ENCODE measurements around the gene CBS.
"Not testable (repeated sequence)": the region's sequence is repeated elsewhere in the genome, so short reads cannot be mapped to it uniquely, and the experiment has no call there.

CBS gene

DNA sequence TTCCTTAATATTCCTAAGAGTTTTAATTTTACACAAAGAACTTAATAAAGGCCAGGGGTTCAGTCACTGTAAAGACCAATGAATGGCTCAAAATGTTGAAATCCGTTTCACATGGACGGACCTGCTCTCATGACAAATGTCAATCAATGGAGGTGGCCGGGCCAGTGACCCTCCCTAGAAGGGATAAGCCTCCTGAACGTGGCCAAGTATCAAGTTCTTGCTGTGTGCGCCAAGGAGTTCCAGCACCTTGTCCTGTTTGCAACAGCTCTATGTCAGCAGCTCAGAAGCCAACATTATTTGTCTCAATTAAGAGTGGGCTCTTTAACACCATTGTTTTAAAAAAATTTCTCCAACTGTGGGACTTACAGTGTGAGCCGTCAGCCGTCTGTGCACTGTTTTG lies 25.4 kb upstream of the CBS start:
- H3K27ac ChIP-seq (ENCODE audit: low read depth, low read length); H3K4me1 ChIP-seq (ENCODE audit: control insufficient read depth in 1 of 2, insufficient read depth in 2 of 2, low read length in 2 of 2); H3K9ac ChIP-seq (ENCODE audit: low read depth in 1 of 2, low read length in 2 of 2); H3K36me3 ChIP-seq (ENCODE audit: control insufficient read depth in 1 of 2, insufficient read depth in 2 of 2, low read length in 2 of 2); H3K9me3 ChIP-seq (ENCODE audit: control insufficient read depth in 1 of 2, low read length in 2 of 2); H3K27me3 ChIP-seq (ENCODE audit: control insufficient read depth in 1 of 2, insufficient read depth in 2 of 2, low read length in 2 of 2); H3K4me3 ChIP-seq (ENCODE audit: low read depth in 1 of 2, low read length in 2 of 2): not testable (repeated sequence)

DNA sequence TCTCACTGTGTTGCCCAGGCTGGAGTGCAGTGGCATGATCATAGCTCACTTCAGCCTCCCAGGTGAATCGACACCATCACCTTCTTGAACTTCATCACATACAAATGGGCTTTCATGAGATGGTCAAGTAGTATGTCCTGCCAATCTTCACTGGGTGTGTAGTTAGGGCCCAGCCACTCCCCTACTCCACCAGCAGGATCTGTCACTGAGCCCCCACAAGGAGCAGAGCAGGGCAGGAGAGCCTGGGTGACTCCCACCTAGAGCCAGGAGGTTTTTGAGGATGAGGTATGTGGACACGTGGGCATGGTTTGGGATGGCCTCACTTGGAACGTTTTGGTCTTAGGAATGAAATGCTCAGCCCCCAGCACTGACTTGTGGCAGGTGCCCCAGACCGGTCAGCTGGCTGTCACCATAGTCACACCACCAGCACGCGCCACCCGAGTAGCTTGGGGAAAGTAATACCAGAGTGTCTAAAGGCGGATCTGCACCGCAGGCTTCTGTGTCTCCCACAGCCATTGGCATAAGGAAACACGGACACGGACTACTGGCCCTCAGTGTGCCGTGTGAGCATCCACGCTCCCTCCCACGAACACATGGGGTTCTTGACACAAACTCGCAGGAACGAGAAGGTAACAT lies 16.5 kb upstream of the CBS start:
- H3K9me3 ChIP-seq (ENCODE audit: control insufficient read depth in 1 of 2, low read length in 2 of 2); H3K27me3 ChIP-seq (ENCODE audit: control insufficient read depth in 1 of 2, insufficient read depth in 2 of 2, low read length in 2 of 2); H3K36me3 ChIP-seq (ENCODE audit: control insufficient read depth in 1 of 2, insufficient read depth in 2 of 2, low read length in 2 of 2); H3K4me3 ChIP-seq (ENCODE audit: low read depth in 1 of 2, low read length in 2 of 2); H3K27ac ChIP-seq (ENCODE audit: low read depth, low read length); H3K4me1 ChIP-seq (ENCODE audit: control insufficient read depth in 1 of 2, insufficient read depth in 2 of 2, low read length in 2 of 2); H3K9ac ChIP-seq (ENCODE audit: low read depth in 1 of 2, low read length in 2 of 2): not testable (repeated sequence)

DNA sequence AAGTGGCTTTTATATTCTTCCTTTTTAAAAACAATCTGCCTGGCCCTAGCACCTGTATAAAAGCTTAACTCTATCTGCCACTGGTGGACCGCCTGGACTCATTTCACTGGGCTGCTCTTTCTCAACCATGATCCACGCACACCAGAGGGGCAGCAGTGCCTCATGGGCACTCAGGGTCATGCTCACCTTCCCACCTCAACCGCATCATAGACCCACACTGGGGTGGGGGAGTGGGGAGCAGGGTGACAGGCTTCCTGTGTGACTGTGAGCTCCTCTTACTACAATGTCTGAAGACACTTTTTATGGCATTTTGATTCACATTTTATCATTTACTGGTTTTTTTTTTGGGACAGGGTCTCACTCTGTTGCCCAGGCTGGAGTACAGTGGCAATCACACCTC lies 15.3 kb upstream of the CBS start:
- H3K36me3 ChIP-seq (ENCODE audit: control insufficient read depth in 1 of 2, insufficient read depth in 2 of 2, low read length in 2 of 2); H3K9me3 ChIP-seq (ENCODE audit: control insufficient read depth in 1 of 2, low read length in 2 of 2); H3K4me1 ChIP-seq (ENCODE audit: control insufficient read depth in 1 of 2, insufficient read depth in 2 of 2, low read length in 2 of 2); H3K9ac ChIP-seq (ENCODE audit: low read depth in 1 of 2, low read length in 2 of 2); H3K27me3 ChIP-seq (ENCODE audit: control insufficient read depth in 1 of 2, insufficient read depth in 2 of 2, low read length in 2 of 2); H3K27ac ChIP-seq (ENCODE audit: low read depth, low read length); H3K4me3 ChIP-seq (ENCODE audit: low read depth in 1 of 2, low read length in 2 of 2): not testable (repeated sequence)

DNA sequence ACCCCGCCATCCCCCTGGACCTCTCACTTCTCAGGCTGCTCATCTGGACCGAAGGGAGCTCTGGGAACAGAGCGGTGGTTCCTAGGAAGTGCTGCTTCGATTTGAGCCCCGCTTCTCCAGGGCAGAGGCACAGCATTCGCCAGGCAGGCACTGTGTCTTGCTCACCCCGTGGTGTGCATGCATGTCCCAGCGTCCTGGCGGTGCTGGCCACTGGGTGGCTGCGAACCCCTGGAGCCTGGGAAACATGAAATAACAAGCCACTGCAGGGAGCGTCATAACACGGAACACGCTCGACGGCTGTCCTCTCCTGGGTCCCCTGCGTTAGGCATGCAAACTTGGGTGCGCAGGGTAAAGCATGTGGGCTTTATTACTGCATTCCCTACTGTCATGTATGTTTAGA lies 13.8 kb upstream of the CBS start:
- not testable (repeated sequence) for H3K27ac ChIP-seq (ENCODE audit: low read depth, low read length); H3K9ac ChIP-seq (ENCODE audit: low read depth in 1 of 2, low read length in 2 of 2); H3K36me3 ChIP-seq (ENCODE audit: control insufficient read depth in 1 of 2, insufficient read depth in 2 of 2, low read length in 2 of 2); H3K4me3 ChIP-seq (ENCODE audit: low read depth in 1 of 2, low read length in 2 of 2); H3K9me3 ChIP-seq (ENCODE audit: control insufficient read depth in 1 of 2, low read length in 2 of 2); H3K4me1 ChIP-seq (ENCODE audit: control insufficient read depth in 1 of 2, insufficient read depth in 2 of 2, low read length in 2 of 2); H3K27me3 ChIP-seq (ENCODE audit: control insufficient read depth in 1 of 2, insufficient read depth in 2 of 2, low read length in 2 of 2)

DNA sequence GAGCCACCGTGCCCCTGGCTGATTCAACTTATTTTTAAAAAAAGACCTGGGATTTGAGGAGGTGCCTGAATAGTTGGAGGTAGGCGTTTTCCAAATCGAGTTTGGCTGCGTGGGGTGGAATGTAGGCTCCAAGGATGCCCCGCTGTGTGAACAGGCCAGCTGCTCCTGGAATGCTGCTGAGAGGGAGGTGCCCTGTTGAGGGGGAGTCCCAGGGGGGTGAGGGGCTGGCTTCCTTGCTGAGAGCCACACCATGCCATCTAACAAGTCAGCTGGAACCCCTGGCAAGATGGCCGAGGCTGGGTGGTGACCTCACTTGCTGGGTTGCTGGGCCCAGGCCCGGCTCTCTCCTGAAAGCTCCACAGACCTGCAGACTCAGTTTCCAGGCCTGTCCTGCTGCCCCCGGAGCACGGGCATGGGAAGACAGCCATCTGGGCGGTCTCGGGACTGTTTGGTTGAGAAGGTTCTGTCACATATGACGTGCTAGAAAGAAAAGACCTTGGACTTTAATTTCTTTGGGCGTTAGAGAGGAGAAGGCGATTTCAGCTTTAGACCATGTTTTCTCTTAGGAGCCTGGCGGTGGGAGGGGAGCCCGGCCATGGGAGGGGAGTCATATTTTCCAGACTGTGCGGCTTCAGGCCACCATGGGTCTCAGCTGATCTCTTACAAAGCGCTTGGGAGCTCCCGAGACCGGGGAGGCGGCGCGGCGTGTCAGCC lies 7.1 kb upstream of the CBS start:
- not testable (repeated sequence) for H3K4me1 ChIP-seq (ENCODE audit: control insufficient read depth in 1 of 2, insufficient read depth in 2 of 2, low read length in 2 of 2); H3K27me3 ChIP-seq (ENCODE audit: control insufficient read depth in 1 of 2, insufficient read depth in 2 of 2, low read length in 2 of 2); H3K27ac ChIP-seq (ENCODE audit: low read depth, low read length); H3K4me3 ChIP-seq (ENCODE audit: low read depth in 1 of 2, low read length in 2 of 2); H3K36me3 ChIP-seq (ENCODE audit: control insufficient read depth in 1 of 2, insufficient read depth in 2 of 2, low read length in 2 of 2); H3K9ac ChIP-seq (ENCODE audit: low read depth in 1 of 2, low read length in 2 of 2); H3K9me3 ChIP-seq (ENCODE audit: control insufficient read depth in 1 of 2, low read length in 2 of 2)

DNA sequence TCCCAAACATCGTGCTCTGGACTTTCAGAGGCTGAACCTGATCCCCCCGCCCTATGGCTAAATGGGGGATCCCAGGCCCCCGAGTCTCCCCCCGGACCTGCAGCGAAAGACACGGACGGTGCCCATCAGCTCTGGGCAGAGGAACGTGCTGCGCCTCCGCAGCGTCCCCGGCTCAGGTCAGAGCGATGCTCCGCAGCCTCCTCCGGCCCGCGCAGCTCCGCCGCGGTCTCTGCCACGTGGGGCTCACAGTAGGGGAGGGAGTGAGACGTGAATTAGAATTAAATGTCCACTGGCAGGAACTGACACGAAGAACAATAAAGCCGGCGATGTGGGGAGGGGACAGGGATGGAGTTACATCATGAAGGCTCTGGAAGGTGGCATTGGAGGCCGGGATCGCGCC lies 1.0 kb upstream of the CBS start:
- not testable (repeated sequence) for H3K36me3 ChIP-seq (ENCODE audit: control insufficient read depth in 1 of 2, insufficient read depth in 2 of 2, low read length in 2 of 2)

DNA sequence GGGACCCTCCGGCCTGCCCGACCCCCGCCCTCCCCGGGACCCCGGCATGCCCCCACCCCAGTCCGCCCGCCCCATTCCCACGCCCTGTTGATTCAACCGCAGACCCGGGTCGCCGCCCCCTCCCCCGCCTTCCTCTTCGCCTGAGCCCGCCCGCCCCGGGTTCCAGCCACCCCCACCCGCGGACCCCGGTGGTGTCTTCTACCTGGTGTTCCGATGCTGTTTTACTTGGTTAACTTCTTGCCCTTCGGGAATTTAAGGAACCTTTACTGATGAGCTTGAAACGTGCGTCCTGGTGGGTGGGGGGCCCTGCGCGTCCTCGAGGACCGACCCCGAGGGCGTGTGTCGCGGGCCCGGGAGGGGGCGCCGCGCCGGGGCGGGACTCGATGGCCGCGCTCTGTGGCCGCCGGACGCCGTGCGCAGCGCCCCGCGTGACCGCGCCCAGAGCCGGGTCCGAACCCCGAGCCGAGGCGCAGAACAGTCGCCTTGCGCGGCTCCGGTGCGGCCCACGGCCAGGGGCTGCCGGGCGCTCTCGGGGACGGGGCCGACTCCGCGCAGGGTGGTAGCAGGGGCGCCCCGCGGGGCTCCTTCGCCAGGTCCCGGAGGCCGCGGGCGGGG lies 495 bp upstream of the CBS start:
- not testable (repeated sequence) for H3K9ac ChIP-seq (ENCODE audit: low read depth in 1 of 2, low read length in 2 of 2); H3K36me3 ChIP-seq (ENCODE audit: control insufficient read depth in 1 of 2, insufficient read depth in 2 of 2, low read length in 2 of 2); H3K9me3 ChIP-seq (ENCODE audit: control insufficient read depth in 1 of 2, low read length in 2 of 2)

More for the DNA sequence above, 1.0 kb upstream of the CBS start:
- not testable (repeated sequence) for H3K4me3 ChIP-seq (ENCODE audit: low read depth in 1 of 2, low read length in 2 of 2); H3K27me3 ChIP-seq (ENCODE audit: control insufficient read depth in 1 of 2, insufficient read depth in 2 of 2, low read length in 2 of 2); H3K4me1 ChIP-seq (ENCODE audit: control insufficient read depth in 1 of 2, insufficient read depth in 2 of 2, low read length in 2 of 2); H3K27ac ChIP-seq (ENCODE audit: low read depth, low read length); H3K9ac ChIP-seq (ENCODE audit: low read depth in 1 of 2, low read length in 2 of 2); H3K9me3 ChIP-seq (ENCODE audit: control insufficient read depth in 1 of 2, low read length in 2 of 2)

DNA sequence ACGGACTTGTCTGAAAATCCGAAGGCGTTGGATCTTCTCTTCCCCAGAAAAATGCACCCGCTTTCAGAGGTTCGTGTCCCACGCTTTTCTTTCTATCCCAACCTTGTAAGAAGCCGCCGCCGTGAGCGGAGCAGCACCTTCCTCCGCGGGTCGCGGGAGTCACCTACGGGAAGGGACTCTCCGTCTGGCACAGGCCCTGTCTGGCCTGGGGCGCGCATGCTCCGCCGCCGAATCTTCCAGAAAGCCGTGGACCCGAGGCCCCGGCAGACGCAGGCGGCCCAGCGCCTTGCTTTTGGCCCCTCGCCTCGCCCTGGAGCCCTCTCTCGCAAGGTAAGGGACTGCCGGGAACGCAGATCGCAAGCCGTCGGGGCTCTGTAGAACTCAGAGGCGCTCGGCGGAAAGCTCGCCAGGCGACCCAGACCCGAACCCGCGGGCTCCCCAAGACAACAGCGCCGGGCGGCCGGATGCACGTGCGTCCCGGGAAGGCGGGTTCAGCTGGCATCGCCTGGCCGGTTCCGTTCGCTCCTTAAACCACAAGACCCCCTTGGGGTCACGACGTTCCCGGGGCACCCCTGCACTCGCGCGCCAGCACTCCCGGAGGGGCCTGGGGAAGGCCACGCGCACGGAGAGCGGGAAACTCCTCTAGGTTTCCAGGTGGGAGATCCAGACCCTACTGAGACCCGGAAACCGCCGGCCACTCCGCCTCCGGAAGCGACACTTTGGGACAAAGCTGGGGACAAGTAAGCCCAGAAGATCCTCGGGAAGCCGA lies 1.1 kb downstream of the CBS start:
- not testable (repeated sequence) for H3K9me3 ChIP-seq (ENCODE audit: control insufficient read depth in 1 of 2, low read length in 2 of 2); H3K4me3 ChIP-seq (ENCODE audit: low read depth in 1 of 2, low read length in 2 of 2); H3K27ac ChIP-seq (ENCODE audit: low read depth, low read length); H3K9ac ChIP-seq (ENCODE audit: low read depth in 1 of 2, low read length in 2 of 2); H3K4me1 ChIP-seq (ENCODE audit: control insufficient read depth in 1 of 2, insufficient read depth in 2 of 2, low read length in 2 of 2); H3K36me3 ChIP-seq (ENCODE audit: control insufficient read depth in 1 of 2, insufficient read depth in 2 of 2, low read length in 2 of 2); H3K27me3 ChIP-seq (ENCODE audit: control insufficient read depth in 1 of 2, insufficient read depth in 2 of 2, low read length in 2 of 2)

More for the DNA sequence above, 495 bp upstream of the CBS start:
- not testable (repeated sequence) for H3K4me3 ChIP-seq (ENCODE audit: low read depth in 1 of 2, low read length in 2 of 2); H3K27me3 ChIP-seq (ENCODE audit: control insufficient read depth in 1 of 2, insufficient read depth in 2 of 2, low read length in 2 of 2); H3K27ac ChIP-seq (ENCODE audit: low read depth, low read length); H3K4me1 ChIP-seq (ENCODE audit: control insufficient read depth in 1 of 2, insufficient read depth in 2 of 2, low read length in 2 of 2)

DNA sequence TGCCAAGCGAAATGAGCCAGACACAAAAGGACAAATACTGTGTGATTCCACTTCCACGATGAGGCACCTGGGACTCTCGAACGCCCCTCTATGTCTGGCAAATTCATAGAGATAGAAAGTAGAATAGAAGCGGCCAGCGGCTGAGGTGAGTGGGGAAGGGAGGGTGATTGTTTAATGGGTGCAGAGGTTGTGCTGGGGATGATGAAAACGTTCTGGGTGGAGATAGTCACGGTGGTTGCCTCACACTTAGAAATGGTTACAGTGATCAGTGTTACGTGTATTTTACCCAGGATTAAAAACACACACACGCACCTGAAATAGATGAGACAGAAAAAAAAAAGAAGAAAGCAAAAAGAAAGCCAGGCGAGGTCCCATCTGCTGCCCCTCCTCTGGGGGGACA lies 2.9 kb downstream of the CBS start:
- not testable (repeated sequence) for H3K4me3 ChIP-seq (ENCODE audit: low read depth in 1 of 2, low read length in 2 of 2); H3K27me3 ChIP-seq (ENCODE audit: control insufficient read depth in 1 of 2, insufficient read depth in 2 of 2, low read length in 2 of 2); H3K36me3 ChIP-seq (ENCODE audit: control insufficient read depth in 1 of 2, insufficient read depth in 2 of 2, low read length in 2 of 2); H3K27ac ChIP-seq (ENCODE audit: low read depth, low read length); H3K9me3 ChIP-seq (ENCODE audit: control insufficient read depth in 1 of 2, low read length in 2 of 2); H3K4me1 ChIP-seq (ENCODE audit: control insufficient read depth in 1 of 2, insufficient read depth in 2 of 2, low read length in 2 of 2); H3K9ac ChIP-seq (ENCODE audit: low read depth in 1 of 2, low read length in 2 of 2)

DNA sequence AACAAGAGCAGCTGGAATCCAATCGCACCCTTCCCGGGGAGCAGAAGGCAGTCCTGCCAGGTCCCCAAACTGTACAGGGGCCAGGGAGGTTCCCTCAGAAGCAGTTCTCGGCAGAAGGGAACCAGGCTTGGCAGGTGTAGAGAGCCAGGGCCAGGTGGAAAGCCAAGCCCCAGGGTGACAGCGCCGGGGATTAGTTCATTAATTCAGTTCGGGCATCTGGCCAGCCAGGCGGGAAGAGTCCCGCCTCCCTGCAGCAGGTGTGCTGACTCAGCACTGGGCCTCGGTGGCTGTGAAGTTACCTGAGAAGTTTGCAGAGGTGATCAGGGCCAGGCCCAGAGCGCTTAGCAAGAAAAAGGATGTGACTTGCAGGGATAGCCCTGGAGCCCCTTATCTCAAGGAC lies 6.0 kb downstream of the CBS start:
- H3K9me3 ChIP-seq (ENCODE audit: control insufficient read depth in 1 of 2, low read length in 2 of 2); H3K4me1 ChIP-seq (ENCODE audit: control insufficient read depth in 1 of 2, insufficient read depth in 2 of 2, low read length in 2 of 2); H3K4me3 ChIP-seq (ENCODE audit: low read depth in 1 of 2, low read length in 2 of 2); H3K27me3 ChIP-seq (ENCODE audit: control insufficient read depth in 1 of 2, insufficient read depth in 2 of 2, low read length in 2 of 2); H3K9ac ChIP-seq (ENCODE audit: low read depth in 1 of 2, low read length in 2 of 2); H3K36me3 ChIP-seq (ENCODE audit: control insufficient read depth in 1 of 2, insufficient read depth in 2 of 2, low read length in 2 of 2); H3K27ac ChIP-seq (ENCODE audit: low read depth, low read length): not testable (repeated sequence)

Measured in duodenal mucosa (tissue), 2 donors.